Stimulated activated CD4-positive, alpha-beta T cell treated with anti-CD3 and anti-CD28 coated beads, Interleukin-2, amount 100 ng/mL, for 24 hours (primary cell): Measurements from ENCODE around the gene LPAR4.
"Not testable (repeated sequence)": the region's sequence is repeated elsewhere in the genome, so short reads cannot be mapped to it uniquely, and the experiment has no call there.

Source experiments
- DNase-seq, 2 donors: peaks; one replicate each; pipeline ENCODE4 v3.0.0-alpha.2; 2020

Gene LPAR4, protein sequence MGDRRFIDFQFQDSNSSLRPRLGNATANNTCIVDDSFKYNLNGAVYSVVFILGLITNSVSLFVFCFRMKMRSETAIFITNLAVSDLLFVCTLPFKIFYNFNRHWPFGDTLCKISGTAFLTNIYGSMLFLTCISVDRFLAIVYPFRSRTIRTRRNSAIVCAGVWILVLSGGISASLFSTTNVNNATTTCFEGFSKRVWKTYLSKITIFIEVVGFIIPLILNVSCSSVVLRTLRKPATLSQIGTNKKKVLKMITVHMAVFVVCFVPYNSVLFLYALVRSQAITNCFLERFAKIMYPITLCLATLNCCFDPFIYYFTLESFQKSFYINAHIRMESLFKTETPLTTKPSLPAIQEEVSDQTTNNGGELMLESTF

DNA sequence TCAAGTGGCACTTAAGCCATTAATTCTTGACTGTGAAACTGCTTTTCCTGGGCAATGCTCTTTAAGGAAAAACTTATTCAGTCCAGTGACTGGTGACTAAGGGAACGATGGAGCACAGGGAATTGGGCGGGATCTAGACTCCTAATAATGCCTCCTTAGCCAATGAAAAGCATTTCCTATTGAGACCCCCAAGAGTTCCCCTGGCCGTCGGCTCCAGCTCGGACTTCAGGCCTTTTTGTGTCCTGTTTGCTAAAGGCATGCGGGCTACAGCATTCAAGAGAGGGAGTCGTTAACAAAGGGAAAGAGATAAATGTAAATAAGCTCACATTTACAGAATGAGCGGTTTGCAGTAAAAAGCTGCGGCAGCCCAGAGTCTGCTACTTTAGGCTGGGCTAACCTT is at the start of gene LPAR4:
LPAR4 (plus strand) TSS at position 232 of the 400 bp plus-strand sequence. CDS start 7,150 bp downstream, outside the sequence.
- no peak for DNase-seq

DNA sequence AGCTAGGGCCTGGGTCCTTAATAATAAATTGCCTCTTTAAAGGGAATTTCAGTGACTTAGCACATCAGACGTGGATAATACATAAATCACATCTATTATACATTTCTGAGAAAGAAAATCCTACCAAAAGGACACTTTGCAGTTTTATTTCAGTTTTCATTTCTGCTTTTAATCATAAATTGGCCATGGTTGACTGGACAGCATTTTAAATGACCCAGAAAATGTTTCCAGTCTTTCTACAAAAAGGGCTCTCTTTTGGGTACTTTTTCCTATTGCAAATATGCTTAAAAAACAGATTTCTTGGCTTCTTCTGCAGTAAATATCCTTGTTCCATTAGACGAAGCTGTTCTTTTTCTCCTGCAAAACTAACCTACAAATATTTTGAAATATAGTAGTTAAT is 41.4 kb upstream of the LPAR4 start:
- no peak for DNase-seq

DNA sequence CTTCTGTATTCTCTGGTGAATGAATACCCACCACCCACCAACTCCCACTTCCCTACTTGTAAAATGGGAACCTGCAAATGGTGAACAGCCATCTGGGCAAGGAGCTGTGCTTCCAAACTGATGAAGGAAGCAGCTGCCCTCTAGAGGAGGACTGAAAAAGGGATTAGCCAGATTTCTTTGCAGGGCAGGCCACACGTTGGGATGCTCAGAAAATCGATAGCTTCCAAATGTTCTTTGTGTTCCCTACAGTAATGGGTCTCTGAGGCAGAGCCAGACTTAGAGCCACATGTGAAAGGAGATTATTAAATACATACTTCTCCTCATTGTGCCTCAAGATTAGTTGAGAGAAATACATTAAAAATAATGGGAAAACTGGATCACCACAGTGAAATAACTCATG is 39.3 kb upstream of the LPAR4 start:
- no peak for DNase-seq

DNA sequence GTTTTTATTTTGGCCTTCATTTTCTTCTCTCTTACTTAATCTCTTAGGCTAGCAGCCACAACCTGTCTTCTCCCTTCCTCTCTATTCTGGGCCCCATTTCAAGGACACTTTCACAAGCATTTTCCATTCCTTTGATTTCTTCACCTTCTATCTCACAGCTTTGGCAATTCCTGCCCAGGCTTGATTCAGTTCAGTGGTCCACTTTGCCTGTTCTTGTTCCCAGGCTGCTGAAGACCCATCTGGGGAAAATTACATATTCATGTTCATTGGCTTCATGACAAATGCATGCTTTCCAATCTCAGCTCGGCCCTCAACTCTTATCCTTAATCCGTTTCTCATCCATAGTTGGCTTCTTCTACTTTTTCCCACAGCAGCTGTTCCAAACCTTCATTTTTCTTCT is 38.7 kb upstream of the LPAR4 start:
- no peak for DNase-seq

DNA sequence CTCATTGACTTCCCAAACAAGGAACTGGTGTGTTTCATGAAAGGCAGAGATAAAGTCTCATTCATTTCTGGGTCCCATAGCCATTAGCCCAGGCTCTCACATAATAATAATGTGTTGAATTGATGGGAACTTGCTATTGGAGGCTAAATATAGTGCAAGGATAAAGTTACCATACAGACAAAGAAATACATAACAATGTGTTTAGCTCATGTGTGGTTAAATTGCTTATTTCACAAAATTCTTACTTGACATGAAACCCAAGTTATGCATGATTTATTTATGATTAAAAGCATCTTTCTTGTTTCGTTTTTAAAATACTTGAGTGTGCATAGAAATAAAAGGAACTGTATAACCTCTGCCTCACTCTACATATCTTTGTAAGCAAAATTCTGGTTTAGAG is 37.3 kb upstream of the LPAR4 start:
- no peak for DNase-seq

DNA sequence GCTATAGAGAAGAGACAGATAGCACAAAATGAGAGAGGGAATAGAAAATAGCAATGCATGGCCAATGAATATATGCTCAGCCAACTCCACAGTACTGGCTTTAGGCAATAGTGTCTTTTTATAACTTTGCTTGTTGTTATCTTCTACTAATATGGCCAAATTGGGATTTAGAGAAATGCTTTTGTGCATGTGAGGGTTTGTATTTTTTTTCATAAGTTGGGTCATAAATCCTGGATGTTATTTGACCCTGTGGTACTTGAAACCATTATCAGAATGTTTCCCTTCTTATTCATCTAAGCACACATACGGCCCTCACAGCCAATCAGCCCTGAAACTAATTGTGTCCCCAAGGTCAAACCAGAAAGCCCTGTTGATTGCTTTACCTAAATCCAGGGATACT is 35.2 kb upstream of the LPAR4 start:
- DNase-seq = no peak

DNA sequence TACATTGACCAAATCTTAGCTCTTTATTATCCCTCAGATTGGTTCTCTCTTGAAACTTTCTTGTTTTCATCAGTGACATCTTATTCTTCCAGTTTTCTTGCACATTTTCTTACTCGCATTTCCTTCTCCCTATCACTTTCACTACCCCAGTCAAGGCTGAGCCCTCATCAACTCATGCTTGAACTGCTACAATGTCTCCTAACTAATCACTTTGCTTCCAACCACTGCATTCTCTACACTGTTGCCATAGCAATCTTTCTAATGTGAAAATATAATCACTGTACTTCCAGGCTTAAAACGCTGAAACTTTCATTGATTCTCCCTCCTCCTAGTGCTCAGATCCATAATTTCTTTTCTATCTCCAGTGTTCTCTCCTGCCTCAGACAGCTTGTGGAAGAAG is 22.2 kb upstream of the LPAR4 start:
- DNase-seq = no peak

DNA sequence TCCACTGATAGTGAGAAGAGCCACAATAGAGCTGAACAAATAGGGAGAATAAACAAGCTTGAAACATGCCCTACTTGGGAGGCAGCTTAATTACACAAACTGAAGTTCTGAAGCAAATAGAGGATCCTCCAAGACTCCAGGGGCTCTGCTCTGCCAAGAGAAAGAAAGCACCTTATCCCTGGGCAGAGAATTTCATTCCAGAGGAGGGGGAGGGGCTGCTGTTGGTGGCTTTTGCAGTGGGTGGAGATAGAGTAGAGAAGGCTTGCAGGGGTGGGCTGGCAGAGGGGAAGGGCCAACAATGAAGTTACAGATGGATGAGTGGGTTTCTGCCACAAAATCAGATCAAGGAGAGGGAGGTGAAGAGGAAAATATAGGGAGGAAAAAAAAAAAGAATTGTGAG is 1.0 kb upstream of the LPAR4 start:
- DNase-seq = no peak

DNA sequence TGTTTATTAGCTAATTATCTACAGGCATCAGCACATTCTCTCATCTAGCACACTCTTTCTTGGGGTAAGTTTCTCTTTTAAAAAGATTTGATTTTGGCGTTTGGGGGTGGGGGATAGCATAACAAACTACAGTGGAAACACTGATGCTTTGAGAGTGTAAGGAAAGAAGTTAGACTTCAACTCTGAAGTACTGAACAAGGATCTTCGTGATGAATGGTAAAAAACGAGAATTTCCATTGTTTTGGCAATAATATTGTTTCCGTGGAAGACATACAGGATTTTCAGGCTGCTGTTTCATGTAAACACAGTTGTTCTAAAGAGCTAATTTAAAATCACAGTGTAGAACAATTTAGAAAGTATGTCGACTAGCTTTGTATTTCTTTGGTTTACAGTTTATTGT is 451 bp downstream of the LPAR4 start:
- no peak for DNase-seq

DNA sequence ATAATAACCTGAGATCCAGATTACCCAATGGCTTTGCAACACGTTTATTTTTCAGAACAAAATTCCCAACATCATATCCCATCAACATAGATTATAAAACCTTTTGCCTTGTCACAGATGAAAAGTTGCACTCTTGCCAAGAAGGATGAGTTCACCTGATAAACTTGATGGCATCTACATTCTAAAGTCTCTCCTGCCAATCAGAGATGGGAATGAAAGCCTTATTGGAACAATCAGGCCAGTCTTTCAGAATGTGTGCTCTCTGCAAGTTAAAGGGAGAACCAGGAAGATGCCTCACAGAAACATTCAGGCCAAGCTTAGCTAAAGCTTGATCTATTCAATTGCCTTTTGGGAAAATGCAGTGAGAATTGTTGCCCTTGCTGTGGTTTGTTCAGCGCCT is 1.3 kb downstream of the LPAR4 start:
- no peak for DNase-seq

DNA sequence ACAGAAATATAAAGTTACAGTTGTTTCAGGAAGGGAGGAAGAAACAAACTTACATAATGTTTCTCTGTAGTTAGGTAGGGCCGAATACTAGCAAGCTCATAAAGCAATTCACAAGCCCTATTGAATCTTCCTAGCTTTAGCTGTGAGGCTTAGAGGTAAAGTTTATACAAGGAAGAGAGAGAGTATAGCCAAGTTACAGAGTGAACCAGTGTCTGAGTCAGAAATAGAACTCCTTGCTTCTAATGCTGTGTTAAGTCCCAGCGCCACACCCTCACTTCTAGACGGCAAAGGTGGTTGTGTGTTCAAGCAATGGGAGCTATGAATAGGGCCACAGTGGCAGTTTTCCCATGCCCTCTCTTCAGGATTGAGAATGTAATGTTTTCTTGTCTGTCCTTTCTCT is 6.1 kb downstream of the LPAR4 start:
- DNase-seq = no peak

DNA sequence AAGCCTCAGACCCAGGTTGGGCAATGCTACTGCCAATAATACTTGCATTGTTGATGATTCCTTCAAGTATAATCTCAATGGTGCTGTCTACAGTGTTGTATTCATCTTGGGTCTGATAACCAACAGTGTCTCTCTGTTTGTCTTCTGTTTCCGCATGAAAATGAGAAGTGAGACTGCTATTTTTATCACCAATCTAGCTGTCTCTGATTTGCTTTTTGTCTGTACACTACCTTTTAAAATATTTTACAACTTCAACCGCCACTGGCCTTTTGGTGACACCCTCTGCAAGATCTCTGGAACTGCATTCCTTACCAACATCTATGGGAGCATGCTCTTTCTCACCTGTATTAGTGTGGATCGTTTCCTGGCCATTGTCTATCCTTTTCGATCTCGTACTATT is 7.4 kb downstream of the LPAR4 start:
- DNase-seq = no peak

DNA sequence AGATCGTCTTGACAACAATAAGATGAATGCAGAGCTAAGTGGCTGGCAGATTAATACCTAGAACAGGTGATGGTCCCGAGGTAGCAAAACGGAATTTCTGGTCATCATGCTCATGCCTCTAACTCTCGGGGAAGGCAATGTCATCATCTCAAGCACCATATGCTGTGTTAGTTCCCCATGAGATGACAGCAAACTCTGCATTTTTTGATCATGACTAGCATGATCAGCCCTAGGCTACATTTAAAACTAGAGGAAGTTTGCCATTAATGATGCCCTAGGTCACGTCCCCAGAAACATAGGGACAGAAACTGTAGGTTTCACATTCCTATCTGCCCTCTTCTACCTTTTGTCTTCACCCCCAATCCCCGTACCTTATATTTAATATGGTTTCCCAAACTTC is 11.6 kb downstream of the LPAR4 start:
- no peak for DNase-seq

DNA sequence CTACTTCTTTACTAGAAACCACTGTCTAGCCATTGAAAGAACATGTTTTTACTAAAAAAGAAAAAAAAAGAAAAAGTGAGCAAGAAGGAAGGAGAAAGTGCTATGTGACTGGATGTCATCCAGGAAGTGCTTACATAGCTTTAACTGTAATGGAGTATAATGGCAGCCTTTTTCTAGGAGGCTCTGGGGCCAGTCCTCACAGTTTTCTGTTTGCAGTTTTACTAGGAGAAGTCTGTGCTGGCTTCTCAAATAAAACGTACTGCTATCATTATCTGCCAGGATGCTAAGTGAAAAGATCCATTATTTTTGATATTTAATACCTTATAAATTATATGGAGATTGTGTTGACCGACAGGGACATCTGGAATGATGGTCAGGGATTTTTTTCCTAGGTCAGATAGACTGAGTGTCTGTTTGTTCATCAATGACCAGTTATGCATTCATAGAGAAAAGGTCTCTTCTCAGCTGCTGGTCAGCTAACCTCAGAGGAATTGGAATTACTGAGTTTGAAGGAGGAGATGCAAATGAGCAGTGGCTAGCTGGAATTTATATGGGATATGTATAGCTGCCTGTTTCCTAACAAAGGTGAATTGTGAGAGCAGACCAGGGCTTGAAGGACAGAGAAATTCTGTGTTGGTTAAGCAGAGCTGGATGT is 21.7 kb downstream of the LPAR4 start:
- no peak for DNase-seq

DNA sequence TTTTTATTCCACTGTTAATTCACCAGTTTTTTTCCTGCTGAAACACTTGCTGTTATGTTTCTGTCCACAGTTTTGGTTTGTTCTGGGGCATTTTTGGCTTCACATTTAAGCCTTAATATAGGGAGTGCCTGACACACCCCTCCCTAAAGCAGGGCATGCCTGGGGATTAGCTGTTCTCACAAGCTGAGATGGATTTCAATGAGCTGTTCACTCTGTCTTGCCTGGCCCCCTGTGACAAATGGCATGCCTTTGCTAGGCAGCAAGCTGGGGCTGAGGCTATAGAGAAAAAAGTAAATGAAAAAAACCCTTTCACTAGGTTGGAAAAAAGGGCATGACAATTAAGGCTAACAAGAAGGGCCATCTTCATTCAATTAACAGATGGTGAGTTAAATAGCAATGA is 22.4 kb downstream of the LPAR4 start:
- DNase-seq = no peak

DNA sequence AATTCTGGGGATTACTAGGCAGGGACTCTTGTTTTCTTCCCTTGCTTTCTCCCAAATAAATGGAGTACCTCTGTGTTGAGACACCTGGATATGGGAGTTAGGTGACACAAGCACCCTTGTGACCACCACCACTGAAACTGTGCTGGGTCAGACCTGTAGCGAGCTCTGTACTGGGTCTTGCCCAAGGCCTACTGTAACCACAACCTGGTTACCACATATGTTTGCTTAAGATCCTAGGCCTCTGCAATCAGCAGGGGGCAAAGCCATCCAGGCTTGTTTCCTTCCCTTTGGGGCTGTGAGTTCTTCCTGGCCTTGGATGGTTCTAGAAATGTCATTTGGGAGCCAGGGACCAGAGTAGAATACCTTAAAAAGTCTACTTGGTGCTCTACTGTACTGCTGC is 49.4 kb downstream of the LPAR4 start:
- DNase-seq = no peak

DNA sequence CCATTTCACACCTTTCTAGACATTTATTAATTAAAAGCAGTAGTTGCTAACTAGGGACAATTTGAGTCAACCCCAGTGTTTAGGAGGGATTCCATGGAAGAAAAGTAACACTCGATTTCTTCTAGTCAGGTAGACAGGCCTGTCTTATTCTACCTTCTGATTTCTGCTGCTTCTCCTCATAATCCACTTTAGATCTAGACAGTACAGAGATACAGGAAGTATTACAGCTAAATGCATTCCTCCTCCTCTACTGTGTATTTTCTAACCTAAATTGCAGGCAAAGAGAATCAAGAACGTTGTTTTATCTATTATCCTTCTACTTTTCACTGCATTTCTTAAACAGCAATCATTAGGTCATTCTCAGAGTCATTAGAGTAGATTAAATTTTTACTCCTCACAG is 52.6 kb downstream of the LPAR4 start:
- DNase-seq = no peak

DNA sequence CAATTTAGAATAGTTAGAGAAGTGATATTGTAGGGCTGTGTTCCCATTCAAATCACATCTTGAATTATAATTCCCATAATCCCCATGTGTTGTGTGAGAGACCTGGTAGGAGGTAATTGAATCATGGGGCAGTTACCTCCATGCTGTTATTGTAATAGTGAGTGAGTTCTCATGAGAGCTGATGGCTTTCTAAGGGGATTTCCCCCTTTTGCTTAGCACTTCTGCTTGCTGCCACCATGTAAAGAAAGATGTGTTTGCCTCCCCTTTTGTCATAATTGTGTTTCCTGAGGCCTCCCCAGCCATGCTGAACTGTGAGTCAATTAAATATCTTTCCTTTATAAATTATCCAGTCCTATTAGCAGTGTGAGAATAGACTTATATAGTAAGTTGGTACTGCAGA is 53.2 kb downstream of the LPAR4 start:
- no peak for DNase-seq

DNA sequence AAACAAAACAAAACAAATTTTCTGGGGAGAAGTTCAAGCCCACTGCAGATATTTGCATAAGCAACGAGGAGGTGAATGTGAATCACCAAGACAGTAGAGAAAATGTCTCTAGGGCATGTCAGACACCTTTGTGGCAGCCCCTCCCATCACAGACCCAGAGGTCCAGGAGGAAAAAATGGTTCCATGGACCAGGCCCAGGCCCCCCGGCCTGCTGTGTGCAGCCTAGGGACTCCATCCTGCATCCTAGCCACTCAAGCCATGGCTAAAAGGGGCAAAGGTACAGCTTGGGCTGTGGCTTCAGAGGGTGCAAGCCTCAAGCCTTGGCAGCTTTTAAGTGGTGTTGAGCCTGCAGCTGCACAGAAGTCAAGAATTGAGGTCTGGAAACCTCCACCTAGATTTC is 54.0 kb downstream of the LPAR4 start:
- DNase-seq = no peak

DNA sequence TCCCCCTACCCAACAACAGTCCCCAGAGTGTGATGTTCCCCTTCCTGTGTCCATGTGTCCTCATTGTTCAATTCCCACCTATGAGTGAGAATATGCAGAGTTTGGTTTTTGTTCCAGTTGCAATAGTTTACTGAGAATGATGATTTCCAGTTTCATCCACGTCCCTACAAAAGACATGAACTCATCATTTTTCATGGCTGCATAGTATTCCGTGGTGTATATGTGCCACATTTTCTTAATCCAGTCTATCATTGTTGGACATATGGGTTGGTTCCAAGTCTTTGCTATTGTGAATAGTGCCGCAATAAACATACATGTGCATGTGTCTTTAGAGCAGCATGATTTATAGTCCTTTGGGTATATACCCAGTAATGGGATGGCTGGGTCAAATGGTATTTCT is 55.0 kb downstream of the LPAR4 start:
- not testable (repeated sequence) for DNase-seq
